HEK293 (cell line): Measurements from ENCODE around the gene ARAP1.

Source experiments
- CTCF ChIA-PET: fragments of 350-600 bp; formaldehyde crosslinking; extraction: SDS; loops from one replicate; lab custom pipeline; 2021; ENCODE audit warnings: antibody characterized with exemption; lab: Yijun Ruan, JAX
- POLR2A ChIA-PET: fragments of 300-600 bp; formaldehyde crosslinking; extraction: SDS; loops from one replicate; lab custom pipeline; 2020; ENCODE audit warnings: antibody characterized with exemption, inconsistent platforms; lab: Yijun Ruan, JAX
- H3K27ac ChIP-seq: fragments of 200-500 bp; sonication (Bioruptor generic); 2 replicates; pipeline ENCODE4 v1.5.1; 2014; ENCODE audit warnings: low read depth, low read length, control low read depth, inconsistent platforms; ENCODE audit errors: extremely low read depth
- H3K36me3 ChIP-seq, 2 experiments: fragments of 200-500 bp in 1 of 2; sonication (Bioruptor generic) in 1 of 2; 1 replicate in 1 of 2; 2 replicates in 1 of 2; pipeline ENCODE4 v1.5.1; 2014 to 2017; ENCODE audit warnings: inconsistent platforms in 2 of 2, low read length in 2 of 2; ENCODE audit not compliant: control insufficient read depth in 2 of 2, insufficient read depth in 1 of 2
- H3K4me1 ChIP-seq: fragments of 200-500 bp; sonication (Bioruptor generic); 2 replicates; pipeline ENCODE4 v1.5.1; 2014; ENCODE audit warnings: mild to moderate bottlenecking, low read length, inconsistent platforms; ENCODE audit not compliant: control insufficient read depth, insufficient read depth
- H3K4me3 ChIP-seq: 2 replicates; pipeline ENCODE4 v1.5.1; 2011; ENCODE audit warnings: low read depth, mild to moderate bottlenecking, control low read depth, low read length, moderate library complexity
- H3K9me3 ChIP-seq: fragments of 200-500 bp; sonication (Bioruptor generic); 2 replicates; pipeline ENCODE4 v1.5.1; 2014; ENCODE audit warnings: low read depth, low read length, inconsistent platforms; ENCODE audit not compliant: control insufficient read depth, insufficient read depth
- GFI1B ChIP-seq: fragments of 450-650 bp; formaldehyde crosslinking; IDR thresholded peaks from 2 replicates; pipeline ENCODE4 v1.5.1; 2016; ENCODE audit warnings: missing biosample characterization, missing genetic modification characterization
- KLF8 ChIP-seq: fragments of 450-650 bp; formaldehyde crosslinking; IDR thresholded peaks from 2 replicates; pipeline ENCODE4 v1.5.1; 2016; ENCODE audit warnings: missing biosample characterization, missing genetic modification characterization
- SETDB1 ChIP-seq: IDR thresholded peaks from one replicate; pipeline ENCODE4 v1.6.1; 2017; ENCODE audit warnings: mild to moderate bottlenecking, low read length, moderate library complexity, mixed read lengths; ENCODE audit not compliant: insufficient read length
- SP2 ChIP-seq: fragments of 450-650 bp; formaldehyde crosslinking; IDR thresholded peaks from 2 replicates; pipeline ENCODE4 v1.5.1; 2016; ENCODE audit warnings: missing biosample characterization, missing genetic modification characterization
- ZBTB20 ChIP-seq: fragments of 450-650 bp; formaldehyde crosslinking; IDR thresholded peaks from 2 replicates; pipeline ENCODE4 v1.5.1; 2016; ENCODE audit warnings: missing biosample characterization, missing genetic modification characterization
- ZFP37 ChIP-seq: fragments of 450-650 bp; formaldehyde crosslinking; IDR thresholded peaks from 2 replicates; pipeline ENCODE4 v1.5.1; 2016; ENCODE audit warnings: missing biosample characterization, missing genetic modification characterization
- ZNF121 ChIP-seq: fragments of 450-650 bp; formaldehyde crosslinking; IDR thresholded peaks from 2 replicates; pipeline ENCODE4 v1.5.1; 2016; ENCODE audit warnings: missing biosample characterization, missing genetic modification characterization
- ZNF211 ChIP-seq: fragments of 450-650 bp; formaldehyde crosslinking; IDR thresholded peaks from 2 replicates; pipeline ENCODE4 v1.5.1; 2016; ENCODE audit warnings: low read depth, missing biosample characterization, missing genetic modification characterization
- ZNF274 ChIP-seq, 2 experiments: fragments of 200-500 bp in 1 of 2; fragments of 450-650 bp in 1 of 2; sonication (Bioruptor generic) in 1 of 2; formaldehyde crosslinking in 1 of 2; IDR thresholded peaks; 2 replicates each; pipeline versions ENCODE4 v1.5.1 to v1.6.1; 2014 to 2016; ENCODE audit warnings: borderline replicate concordance in 1 of 2, inconsistent platforms in 1 of 2, low read length in 1 of 2, missing biosample characterization in 1 of 2, missing genetic modification characterization in 1 of 2
- ZNF521 ChIP-seq: fragments of 450-650 bp; formaldehyde crosslinking; IDR thresholded peaks from 2 replicates; pipeline ENCODE4 v1.5.1; 2017; ENCODE audit warnings: missing biosample characterization, mild to moderate bottlenecking, missing genetic modification characterization
- ZNF544 ChIP-seq: fragments of 450-650 bp; formaldehyde crosslinking; IDR thresholded peaks from 2 replicates; pipeline ENCODE4 v1.5.0; 2017; ENCODE audit warnings: missing biosample characterization, missing genetic modification characterization
- ZNF621 ChIP-seq: fragments of 450-650 bp; formaldehyde crosslinking; IDR thresholded peaks from 2 replicates; pipeline ENCODE4 v1.5.1; 2017; ENCODE audit warnings: missing biosample characterization, missing genetic modification characterization
- ZNF658 ChIP-seq: fragments of 450-650 bp; formaldehyde crosslinking; IDR thresholded peaks from 2 replicates; pipeline ENCODE4; 2016; ENCODE audit warnings: missing biosample characterization, missing genetic modification characterization
- ZNF792 ChIP-seq: fragments of 450-650 bp; formaldehyde crosslinking; IDR thresholded peaks from 2 replicates; pipeline ENCODE4 v1.5.1; 2016; ENCODE audit warnings: missing biosample characterization, missing genetic modification characterization
- ZSCAN4 ChIP-seq: fragments of 450-650 bp; formaldehyde crosslinking; IDR thresholded peaks from 2 replicates; pipeline ENCODE4 v1.5.1; 2017; ENCODE audit warnings: missing biosample characterization, missing genetic modification characterization
- ZSCAN5A ChIP-seq: fragments of 450-650 bp; formaldehyde crosslinking; IDR thresholded peaks from 2 replicates; pipeline ENCODE4 v1.5.1; 2016; ENCODE audit warnings: missing biosample characterization, missing genetic modification characterization
- ZXDB ChIP-seq: fragments of 450-650 bp; formaldehyde crosslinking; IDR thresholded peaks from 2 replicates; pipeline ENCODE4 v1.5.1; 2016; ENCODE audit warnings: missing biosample characterization, missing genetic modification characterization
- TF ChIP-seq, protein P1 (sequence below): fragments of 450-650 bp; formaldehyde crosslinking; IDR thresholded peaks from 2 replicates; pipeline ENCODE4 v1.5.1; 2016; ENCODE audit warnings: missing biosample characterization, missing genetic modification characterization
- TF ChIP-seq, protein P2 (sequence below): fragments of 450-650 bp; formaldehyde crosslinking; optimal IDR thresholded peaks from 2 replicates; pipeline ENCODE3; 2016; ENCODE audit warnings: missing biosample characterization, mild to moderate bottlenecking, missing genetic modification characterization
- TF ChIP-seq, protein P3 (sequence below): fragments of 450-650 bp; formaldehyde crosslinking; IDR thresholded peaks from 2 replicates; pipeline ENCODE4 v1.5.1; 2016; ENCODE audit warnings: missing biosample characterization, missing genetic modification characterization

Gene ARAP1

GRCh38 chr11:72763823-72764222, 11.6 kb upstream of the ARAP1 start:
- no peak for TF ChIP-seq ZNF621 (tag by site-specific recombination)
- no peak for TF ChIP-seq ZNF792 (tag by site-specific recombination)
- TF ChIP-seq, protein P1, sequence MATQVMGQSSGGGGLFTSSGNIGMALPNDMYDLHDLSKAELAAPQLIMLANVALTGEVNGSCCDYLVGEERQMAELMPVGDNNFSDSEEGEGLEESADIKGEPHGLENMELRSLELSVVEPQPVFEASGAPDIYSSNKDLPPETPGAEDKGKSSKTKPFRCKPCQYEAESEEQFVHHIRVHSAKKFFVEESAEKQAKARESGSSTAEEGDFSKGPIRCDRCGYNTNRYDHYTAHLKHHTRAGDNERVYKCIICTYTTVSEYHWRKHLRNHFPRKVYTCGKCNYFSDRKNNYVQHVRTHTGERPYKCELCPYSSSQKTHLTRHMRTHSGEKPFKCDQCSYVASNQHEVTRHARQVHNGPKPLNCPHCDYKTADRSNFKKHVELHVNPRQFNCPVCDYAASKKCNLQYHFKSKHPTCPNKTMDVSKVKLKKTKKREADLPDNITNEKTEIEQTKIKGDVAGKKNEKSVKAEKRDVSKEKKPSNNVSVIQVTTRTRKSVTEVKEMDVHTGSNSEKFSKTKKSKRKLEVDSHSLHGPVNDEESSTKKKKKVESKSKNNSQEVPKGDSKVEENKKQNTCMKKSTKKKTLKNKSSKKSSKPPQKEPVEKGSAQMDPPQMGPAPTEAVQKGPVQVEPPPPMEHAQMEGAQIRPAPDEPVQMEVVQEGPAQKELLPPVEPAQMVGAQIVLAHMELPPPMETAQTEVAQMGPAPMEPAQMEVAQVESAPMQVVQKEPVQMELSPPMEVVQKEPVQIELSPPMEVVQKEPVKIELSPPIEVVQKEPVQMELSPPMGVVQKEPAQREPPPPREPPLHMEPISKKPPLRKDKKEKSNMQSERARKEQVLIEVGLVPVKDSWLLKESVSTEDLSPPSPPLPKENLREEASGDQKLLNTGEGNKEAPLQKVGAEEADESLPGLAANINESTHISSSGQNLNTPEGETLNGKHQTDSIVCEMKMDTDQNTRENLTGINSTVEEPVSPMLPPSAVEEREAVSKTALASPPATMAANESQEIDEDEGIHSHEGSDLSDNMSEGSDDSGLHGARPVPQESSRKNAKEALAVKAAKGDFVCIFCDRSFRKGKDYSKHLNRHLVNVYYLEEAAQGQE (tag by site-specific recombination): no peak
- no peak for TF ChIP-seq ZNF544 (tag by site-specific recombination)
- TF ChIP-seq ZNF521 (tag by site-specific recombination): no peak
- TF ChIP-seq ZBTB20 (tag by site-specific recombination): no peak
- peaks cover 3% of the 10 kb centered on the region; the same call in 1 of the 2 replicates for H3K4me1 ChIP-seq

DNA sequence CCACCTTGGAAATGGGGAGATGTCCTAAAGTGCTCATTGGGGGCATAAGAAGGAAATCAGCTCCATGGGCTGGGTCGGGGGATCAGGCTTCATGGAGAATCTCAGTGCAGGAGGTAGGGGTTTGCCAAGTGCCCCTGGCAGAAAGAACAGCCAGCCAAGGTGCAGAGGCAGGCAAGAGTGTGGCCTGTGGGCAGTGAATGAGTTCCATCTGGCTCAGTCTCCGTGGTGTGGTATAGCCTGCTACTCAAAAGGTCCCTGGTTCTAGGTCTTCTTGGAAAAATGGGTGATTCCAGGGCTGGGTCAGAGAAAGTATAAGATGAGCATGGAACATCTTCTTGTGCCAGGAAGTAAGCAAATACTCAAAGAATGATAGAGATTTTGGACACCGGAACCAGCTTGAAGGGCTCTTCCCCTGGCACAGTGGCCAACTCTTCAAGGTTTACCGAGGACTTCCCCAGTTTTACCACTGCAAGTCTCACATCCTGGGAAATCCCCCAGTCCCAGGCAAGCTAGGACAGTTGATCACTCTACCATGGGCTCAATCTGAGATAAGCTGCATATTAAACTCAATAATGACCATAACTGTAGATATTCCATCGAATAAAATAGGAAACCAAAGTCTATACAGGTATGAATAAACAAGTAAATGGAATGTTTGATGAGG, 10.6 kb upstream of the ARAP1 start:
- Histone ChIP-seq H3K27ac (no peak overlapping the region), H3K36me3 (peaks cover 0 to 2% of the 10 kb centered on the region in 2 experiments; a peak in 1 of 3 replicates), H3K4me3 (no peak overlapping the region), H3K9me3 (no peaks in the 10 kb centered on the region), H3K4me1 (peaks cover 6% of the 10 kb centered on the region)
- TF ChIP-seq, protein P2, sequence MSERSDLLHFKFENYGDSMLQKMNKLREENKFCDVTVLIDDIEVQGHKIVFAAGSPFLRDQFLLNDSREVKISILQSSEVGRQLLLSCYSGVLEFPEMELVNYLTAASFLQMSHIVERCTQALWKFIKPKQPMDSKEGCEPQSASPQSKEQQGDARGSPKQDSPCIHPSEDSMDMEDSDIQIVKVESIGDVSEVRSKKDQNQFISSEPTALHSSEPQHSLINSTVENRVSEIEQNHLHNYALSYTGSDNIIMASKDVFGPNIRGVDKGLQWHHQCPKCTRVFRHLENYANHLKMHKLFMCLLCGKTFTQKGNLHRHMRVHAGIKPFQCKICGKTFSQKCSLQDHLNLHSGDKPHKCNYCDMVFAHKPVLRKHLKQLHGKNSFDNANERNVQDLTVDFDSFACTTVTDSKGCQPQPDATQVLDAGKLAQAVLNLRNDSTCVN (tag by site-specific recombination): no peak
- TF ChIP-seq ZFP37 (tag by site-specific recombination) (no peak), ZNF274 (IDR thresholded peaks at IDR 0.05; ENCODE audit: low read length) (no peak), ZNF274 (tag by site-specific recombination; IDR thresholded peaks at IDR 0.05; ENCODE audit: borderline replicate concordance) (no peak), ZXDB (tag by site-specific recombination) (no peak), ZNF121 (no peak), ZNF658 (tag by site-specific recombination) (no peak), KLF8 (tag by site-specific recombination) (no peak)
- ChIA-PET POLR2A (no interaction called here), CTCF (no interaction called here)

More at GRCh38 chr11:72763823-72764222, 11.6 kb upstream of the ARAP1 start:
- Histone ChIP-seq H3K36me3 (no peaks in the 10 kb centered on the region), H3K4me3 (no peak overlapping the region), H3K9me3 (no peaks in the 10 kb centered on the region), H3K27ac (no peak overlapping the region)
- CTCF ChIA-PET: interaction anchor here (0.5 kb wide), 1 partner anchor 34 kb away, joined by 3 read pairs; no protein-coding TSS in a partner anchor
- POLR2A ChIA-PET: no interaction called here

GRCh38 chr11:72760539-72761405, 8.6 kb upstream of the ARAP1 start:
- CTCF ChIA-PET: interaction anchor here (0.7 to 1.0 kb wide), 5 partner anchors 13 to 576 kb away, joined by 3 to 7 read pairs (median 4); no protein-coding TSS in a partner anchor
- H3K4me1 ChIP-seq: peaks cover 6% of the 10 kb centered on the region
- POLR2A ChIA-PET: no interaction called here
- H3K36me3 ChIP-seq: peaks cover 0 to 18% of the 10 kb centered on the region in 2 experiments; a peak in 1 of 3 replicates
- no peak overlapping the region for H3K4me3 ChIP-seq
- no peaks in the 10 kb centered on the region for H3K9me3 ChIP-seq
- no peak overlapping the region for H3K27ac ChIP-seq
- peak; percentile 76 for TF ChIP-seq SETDB1
- no peak for TF ChIP-seq ZSCAN4 (tag by site-specific recombination)
- no peak for TF ChIP-seq ZNF211 (tag by site-specific recombination)
- TF ChIP-seq SP2 (tag by site-specific recombination): no peak
- TF ChIP-seq GFI1B (tag by site-specific recombination): peak; percentile 71
- TF ChIP-seq, protein P3, sequence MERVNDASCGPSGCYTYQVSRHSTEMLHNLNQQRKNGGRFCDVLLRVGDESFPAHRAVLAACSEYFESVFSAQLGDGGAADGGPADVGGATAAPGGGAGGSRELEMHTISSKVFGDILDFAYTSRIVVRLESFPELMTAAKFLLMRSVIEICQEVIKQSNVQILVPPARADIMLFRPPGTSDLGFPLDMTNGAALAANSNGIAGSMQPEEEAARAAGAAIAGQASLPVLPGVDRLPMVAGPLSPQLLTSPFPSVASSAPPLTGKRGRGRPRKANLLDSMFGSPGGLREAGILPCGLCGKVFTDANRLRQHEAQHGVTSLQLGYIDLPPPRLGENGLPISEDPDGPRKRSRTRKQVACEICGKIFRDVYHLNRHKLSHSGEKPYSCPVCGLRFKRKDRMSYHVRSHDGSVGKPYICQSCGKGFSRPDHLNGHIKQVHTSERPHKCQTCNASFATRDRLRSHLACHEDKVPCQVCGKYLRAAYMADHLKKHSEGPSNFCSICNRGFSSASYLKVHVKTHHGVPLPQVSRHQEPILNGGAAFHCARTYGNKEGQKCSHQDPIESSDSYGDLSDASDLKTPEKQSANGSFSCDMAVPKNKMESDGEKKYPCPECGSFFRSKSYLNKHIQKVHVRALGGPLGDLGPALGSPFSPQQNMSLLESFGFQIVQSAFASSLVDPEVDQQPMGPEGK (tag by site-specific recombination): no peak
- no peak for TF ChIP-seq ZSCAN5A
